K562 treated with DMSO at 1 percent for 4 hours (cell line): Measurements from ENCODE around the gene WSCD1. TPM values are rescaled to one million over a fixed set of nuclear protein-coding genes. Genes with fewer than 3 reads are reported as not detected.

Experiments used
- total RNA-seq: library from RNA; unstranded; fragments of 300-600 nt; gene quantifications from 2 replicates; pipeline ENCODE4 v1.2.3, GENCODE V29; 2022; ENCODE audit not compliant: insufficient read depth

Gene WSCD1
- total RNA-seq, result 0.12 and 0.28 TPM in 2 replicates

GRCh38 chr17:6069539-6070429, at the start of gene WSCD1:
Gene WSCD1 (plus strand): TSS chr17:6070379. CDS start chr17:6080659, 10,280 bp downstream.

